Epidermal melanocyte (primary cell): ENCODE results near the gene MACIR.

Experiments used
- DNase-seq: peaks from one replicate; pipeline ENCODE4 v3.0.0; 2011; ENCODE audit warnings: low spot score; ENCODE audit not compliant: insufficient read length

Gene MACIR

DNA sequence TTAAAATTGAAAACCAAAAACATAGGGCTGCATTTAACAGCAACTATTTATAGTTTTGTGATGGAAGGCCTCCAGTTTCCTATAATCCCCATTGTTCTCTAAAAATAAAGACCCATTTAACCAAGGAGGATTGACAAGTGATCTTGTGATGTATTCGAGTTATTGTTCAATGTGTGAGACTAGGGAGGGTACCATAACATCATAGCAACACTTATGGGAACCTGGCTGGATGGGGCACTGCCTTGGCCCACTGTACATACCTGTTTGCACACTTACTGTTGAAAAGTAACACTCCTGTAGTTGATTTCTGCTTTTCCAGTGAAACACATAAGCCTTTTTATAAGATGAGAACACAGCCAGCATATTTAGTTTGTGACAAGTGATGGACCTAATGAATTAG lies 32.3 kb downstream of the MACIR start:
- no peak for DNase-seq

DNA sequence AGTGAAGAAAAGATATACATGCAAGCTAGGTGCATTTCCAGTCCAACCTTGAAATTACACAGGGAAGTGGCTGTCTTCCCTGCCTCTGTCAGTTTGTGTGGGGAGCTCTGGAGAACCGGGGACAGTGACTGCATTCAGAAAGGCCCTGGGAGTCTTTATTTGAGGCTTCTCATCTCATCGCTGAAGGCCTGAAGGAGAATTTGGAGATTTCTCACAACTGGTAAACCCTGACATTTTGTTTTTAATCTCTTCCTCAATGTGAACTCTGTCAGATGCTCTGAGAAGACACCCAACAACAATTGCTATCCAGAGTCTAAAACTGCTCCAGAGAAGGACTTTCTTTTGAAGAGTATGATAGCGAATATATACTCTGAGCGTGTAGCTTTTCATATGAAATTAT lies 33.0 kb downstream of the MACIR start:
- no peak for DNase-seq

DNA sequence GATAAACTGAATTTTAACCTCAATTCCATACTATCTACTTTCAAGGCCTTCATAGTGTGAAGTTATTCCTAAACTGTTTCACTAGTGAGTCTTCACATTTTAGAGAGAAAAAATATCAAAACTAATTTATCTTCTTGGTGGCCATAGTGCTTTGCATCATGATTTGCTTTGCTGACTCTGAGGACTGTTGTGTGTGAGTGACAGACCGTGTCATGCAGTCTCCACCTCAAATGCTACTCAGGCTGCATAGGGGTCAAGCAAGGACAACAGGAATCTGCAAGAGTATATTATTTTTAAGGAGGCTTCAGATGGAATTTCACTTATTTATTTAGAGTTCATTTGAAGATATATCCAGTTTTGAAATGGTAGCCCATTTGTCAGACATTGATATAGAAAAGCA lies 34.5 kb downstream of the MACIR start:
- DNase-seq = no peak

DNA sequence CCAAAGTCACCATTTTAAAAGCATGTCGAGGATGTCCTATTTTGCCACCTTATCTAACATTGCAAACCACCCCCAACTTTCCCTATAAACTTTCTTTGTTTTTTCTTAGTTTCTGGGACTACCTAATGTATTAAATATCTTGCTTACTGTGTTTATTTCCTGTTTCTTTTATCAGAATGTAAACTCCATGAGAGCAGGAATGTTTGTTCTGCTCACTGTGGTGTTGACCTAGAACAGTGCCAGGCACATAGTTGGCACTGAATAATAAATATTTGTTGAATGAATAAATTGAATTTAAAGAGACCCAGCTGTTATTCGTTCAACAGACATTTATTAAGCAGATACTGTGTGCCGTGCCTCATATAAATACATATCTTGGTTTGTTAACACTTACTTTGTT lies 35.2 kb downstream of the MACIR start:
- DNase-seq = no peak

DNA sequence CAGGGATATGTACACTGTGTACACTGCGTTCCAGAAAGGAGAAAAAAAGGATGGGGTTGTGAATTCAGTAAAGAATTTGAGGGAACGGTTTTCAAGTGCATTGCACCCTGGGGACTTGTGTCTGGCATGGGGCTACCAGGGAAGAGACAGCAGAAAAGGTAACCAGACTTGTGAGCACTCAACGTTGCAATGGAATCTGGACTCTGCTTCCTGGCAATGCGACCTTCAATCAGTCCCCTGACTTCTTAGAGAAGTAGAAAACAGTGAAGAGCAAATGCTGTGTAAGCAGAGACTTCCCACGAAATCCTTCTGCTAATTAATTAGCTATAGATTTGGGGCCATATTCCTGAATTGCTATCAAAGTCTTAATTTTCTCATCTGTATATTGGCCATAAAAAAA lies 36.3 kb downstream of the MACIR start:
- DNase-seq = no peak

DNA sequence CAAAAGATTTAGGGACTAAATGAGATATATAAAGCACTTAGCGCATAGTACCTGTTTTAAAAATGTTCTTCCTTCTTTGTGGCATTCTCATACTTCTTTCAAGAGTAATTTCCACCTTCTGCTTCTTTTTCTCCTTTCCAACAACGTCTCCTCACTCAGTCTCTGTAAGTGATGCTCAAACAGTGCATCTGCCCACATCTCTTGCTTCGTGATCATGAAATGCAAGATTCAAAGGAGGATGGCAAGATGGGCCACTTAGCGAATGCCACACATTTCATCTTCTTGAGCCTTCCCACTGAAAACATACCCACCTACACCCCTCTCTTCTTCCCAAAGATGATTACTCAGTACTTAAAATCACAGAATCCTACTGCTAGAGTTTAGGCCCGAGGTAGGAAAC lies 36.9 kb downstream of the MACIR start:
- no peak for DNase-seq

DNA sequence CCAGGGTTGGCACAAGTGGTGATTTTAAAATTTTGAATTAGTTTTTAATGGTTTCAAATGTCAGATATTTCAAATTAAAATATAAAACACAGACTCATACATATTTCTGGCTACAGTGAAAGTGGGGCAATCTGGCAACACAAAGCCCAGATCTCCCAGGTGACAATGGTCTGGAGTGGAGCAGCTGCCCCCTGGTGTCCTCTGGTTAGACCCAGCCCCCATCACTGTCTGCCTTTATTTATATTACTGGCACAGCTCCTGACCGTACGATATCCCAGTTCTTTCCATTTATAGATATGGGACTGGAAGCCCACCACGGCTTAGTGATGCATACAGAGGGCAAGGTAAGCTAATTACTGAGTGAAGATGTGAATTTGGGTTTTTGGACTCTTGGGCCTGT lies 37.3 kb downstream of the MACIR start:
- DNase-seq = no peak

DNA sequence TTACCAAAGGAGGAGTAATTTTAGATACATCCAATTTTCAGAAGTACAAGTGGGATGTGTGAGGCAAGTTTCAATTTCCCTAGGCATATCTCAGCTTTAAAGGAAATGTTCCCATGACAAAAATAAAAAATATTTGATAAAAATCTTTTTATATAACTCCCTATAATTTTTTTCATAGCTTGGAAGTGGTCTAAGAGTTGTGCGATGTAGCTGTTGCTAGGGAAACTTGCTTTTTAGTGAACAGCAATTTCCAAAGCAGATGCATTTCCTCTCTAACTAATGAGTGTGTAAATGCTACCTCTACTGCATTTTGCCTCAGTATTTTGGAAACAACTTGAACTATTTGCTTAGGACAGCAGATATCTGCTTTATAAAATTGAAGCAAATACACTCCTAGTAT lies 39.6 kb downstream of the MACIR start:
- no peak for DNase-seq

DNA sequence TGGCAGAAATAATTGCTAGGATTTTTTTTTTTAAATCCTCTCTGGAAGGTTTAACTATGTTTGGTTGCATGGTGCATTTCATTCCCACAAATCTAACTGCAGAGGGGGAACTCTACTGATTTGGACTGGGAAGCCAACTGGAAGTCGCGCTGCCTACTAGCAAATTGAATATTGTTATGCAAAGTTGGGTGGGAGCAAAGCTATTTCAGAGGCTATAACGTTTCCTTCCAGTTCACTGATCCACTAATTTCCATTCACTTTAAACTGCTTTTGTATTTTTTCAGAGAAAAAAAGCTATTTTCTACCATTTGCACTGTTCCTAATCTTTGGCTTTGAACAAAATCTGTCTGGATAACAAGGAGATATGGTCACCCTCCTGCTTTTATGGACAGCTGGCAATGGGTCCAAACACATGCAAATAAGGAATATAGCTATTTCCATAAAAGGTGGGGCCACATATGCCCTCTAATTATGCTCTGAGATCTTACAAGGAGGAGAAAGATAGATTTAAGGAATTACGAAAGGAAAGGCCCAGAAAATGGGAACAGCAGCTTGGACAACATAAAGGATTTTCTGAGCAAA lies 40.1 kb downstream of the MACIR start:
- DNase-seq = no peak

DNA sequence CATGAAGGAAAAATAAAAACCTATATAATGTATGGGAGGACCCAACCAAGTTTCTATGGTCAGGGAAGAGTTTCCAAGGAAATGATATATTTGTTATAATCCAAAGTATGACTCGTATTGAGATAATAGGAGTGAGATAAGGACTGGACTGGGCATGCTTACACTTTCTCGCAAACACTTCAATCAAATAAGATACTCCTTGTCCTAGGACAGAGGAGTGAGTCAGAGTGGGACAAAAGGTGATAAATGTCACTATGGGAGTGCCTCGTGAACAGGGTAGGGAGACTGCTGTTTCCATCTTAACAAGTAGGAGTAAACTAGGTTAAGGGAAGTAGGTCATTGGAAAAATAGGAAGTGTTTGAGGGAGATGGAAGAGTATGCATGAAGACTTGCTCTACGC lies 47.2 kb downstream of the MACIR start:
- no peak for DNase-seq

DNA sequence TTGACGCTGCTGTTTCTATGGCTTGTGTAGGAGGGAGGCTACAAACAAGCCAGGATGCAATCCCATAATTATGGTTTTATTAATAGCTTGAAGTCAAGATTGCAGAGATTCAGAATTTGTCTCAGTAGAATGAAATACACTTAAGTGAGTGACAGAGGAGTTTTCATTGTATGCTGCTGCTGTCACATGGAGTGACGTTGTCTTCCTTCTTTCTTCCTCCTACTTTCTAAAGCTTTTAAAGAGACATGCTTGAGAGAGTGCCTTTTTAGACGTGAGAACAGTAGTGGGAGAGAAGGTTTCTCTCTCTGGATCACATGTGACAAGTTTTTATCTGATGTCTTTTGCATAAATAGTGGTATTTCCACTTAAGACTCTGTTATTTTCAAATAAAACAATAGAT lies 48.9 kb downstream of the MACIR start:
- DNase-seq = no peak

DNA sequence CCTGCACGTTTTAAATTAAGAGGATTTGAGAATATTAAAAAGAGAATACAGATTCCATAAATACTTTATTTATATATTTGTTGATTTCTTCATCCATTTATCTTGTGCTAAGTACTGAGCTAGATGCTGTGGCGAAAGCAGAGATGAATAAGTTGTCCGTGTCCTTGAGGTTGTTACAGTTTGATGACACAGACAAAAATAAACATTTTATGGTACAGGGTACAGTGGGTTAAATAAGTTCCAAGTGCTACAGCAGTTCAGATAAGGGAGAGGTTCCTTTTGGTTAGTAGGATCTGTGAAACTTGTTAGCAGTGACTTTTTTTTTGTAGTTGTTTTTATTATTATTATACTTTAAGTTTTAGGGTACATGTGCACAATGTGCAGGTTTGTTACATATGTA lies 50.2 kb downstream of the MACIR start:
- no peak for DNase-seq

DNA sequence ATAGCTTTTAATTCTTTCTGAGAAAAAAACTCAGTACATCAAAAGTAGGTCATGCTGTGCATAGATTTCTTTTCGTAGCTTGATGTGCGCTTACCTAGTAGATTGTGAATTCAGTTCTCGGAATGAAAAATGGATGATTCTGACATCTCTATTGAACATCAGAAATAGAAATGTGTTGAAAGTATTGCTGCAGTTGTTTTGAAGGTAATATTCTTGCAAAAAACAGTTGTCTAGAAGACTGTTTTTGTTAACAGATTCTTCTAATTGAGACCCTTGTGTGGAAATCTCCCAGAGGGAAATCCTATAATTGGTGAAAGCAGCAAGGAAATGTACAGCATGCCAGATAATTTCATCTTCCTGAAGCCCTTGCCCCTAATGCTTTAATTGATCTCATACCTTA lies 54.5 kb downstream of the MACIR start:
- DNase-seq = no peak

DNA sequence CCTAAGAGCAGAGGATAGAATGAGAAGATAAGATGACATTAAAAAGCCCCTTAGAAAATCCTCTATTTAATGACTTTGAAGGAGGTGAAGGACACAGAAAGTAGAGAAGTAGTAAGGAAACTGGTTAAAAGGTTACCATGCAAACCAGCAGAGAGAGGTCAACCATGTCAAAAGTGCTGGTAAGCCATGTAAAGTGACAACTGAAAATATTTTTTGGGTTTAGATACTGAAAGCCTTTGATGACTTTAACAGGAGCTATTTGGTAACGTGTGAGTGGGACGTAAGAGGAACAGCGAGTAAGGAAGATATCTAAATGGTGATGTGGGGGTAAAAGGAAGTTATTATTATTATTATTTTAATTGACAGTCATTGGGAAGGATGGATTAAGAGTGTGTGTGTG lies 56.9 kb downstream of the MACIR start:
- no peak for DNase-seq

DNA sequence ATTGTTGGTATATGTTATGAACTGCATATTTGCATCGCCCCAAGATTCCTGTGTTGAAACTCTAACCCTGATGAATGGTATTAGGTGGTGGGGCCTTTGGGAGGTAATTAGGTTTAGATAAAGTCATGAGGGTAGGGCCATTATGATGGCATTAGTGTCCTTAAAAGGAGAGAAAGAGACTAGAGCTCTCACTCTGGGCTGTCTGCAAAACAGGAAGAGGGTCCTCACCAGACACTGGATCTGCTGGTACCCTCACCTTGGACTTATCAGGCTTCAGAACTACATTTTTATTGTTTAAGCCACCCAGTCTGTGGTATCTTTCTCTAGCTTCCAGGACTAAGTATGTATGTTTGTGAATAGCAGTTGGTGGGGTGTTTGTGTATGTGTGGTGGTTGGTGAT lies 68.9 kb downstream of the MACIR start:
- no peak for DNase-seq

DNA sequence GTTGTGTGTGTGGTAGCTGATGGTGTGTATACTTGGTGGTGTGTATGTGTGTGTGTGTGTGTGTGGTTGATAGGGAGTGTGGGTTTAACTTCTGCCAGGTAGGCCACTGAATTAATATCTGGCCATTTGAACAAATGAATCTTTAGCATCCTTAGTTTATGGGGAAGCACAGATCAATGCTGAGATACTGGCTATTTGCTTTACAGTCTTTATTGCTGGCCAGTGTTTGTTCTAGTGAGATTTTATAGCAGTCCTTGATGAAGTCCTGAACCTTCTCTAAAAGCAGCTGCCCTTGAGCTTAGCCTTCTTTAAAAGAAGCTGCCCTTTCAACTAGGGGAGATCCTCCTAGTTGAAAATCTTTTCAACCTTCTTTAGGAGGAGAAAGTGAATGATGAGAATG lies 69.3 kb downstream of the MACIR start:
- DNase-seq = no peak
